B cell (primary cell): ENCODE results near the gene TCF7. TPM values are rescaled to one million over a fixed set of nuclear protein-coding genes. Genes with fewer than 3 reads are reported as not detected.

Experiments
- ATAC-seq: fragments of 200-7000 bp; cut with Tn5 transposase; one replicate; pipeline ENCODE4 v1.10.0; 2021; ENCODE audit warnings: low read depth, mild to moderate bottlenecking, moderate number of reproducible peaks, moderate library complexity
- CTCF ChIA-PET: fragments of 350-600 bp; sonication (Branson Sonifier 250); formaldehyde crosslinking; loops from one replicate; lab custom pipeline; 2021; ENCODE audit warnings: antibody characterized with exemption, inconsistent platforms; lab: Charles Lee
- POLR2A ChIA-PET: fragments of 350-600 bp; sonication (Branson Sonifier 250); formaldehyde crosslinking; loops from one replicate; lab custom pipeline; 2021; ENCODE audit warnings: antibody characterized with exemption; lab: Charles Lee
- DNase-seq: peaks from one replicate; pipeline ENCODE4 v3.0.0; 2013
- H2AFZ ChIP-seq: 2 replicates; pipeline ENCODE4 v1.6.1; 2012; ENCODE audit warnings: mild to moderate bottlenecking, low read depth, low read length; ENCODE audit not compliant: insufficient read depth, poor library complexity, severe bottlenecking
- H3K27ac ChIP-seq, 2 donors: 1 replicate in 1 of 2; 2 replicates in 1 of 2; pipeline ENCODE4 v1.5.1; 2012 to 2013; ENCODE audit warnings: low read length in 2 of 2, mild to moderate bottlenecking in 2 of 2, moderate library complexity in 1 of 2
- H3K27me3 ChIP-seq, 4 experiments: fragments of 200-600 bp in 1 of 4; sonication (generic) in 1 of 4; replicated peaks in 1 of 4; 1 replicate in 2 of 4; 2 replicates in 2 of 4; pipeline versions ENCODE4 v1.6.1 to v1.7.0; 2013 to 2016; ENCODE audit warnings: low read length in 3 of 4, mild to moderate bottlenecking in 2 of 4, mixed read lengths in 1 of 4, moderate library complexity in 1 of 4; ENCODE audit not compliant: insufficient read depth in 4 of 4, control insufficient read depth in 3 of 4; ENCODE audit errors: control extremely low read depth in 1 of 4
- H3K36me3 ChIP-seq, 2 experiments: replicated peaks in 1 of 2; 1 replicate in 1 of 2; 2 replicates in 1 of 2; pipeline versions ENCODE4 v1.6.1 to v1.7.1; 2013; ENCODE audit warnings: low read length in 1 of 2; ENCODE audit not compliant: insufficient read depth in 2 of 2, control insufficient read depth in 1 of 2; ENCODE audit errors: control extremely low read depth in 1 of 2, extremely low read depth in 1 of 2
- H3K4me1 ChIP-seq, 2 donors: fragments of 200-600 bp in 1 of 2; sonication (generic) in 1 of 2; 1 replicate in 1 of 2; 2 replicates in 1 of 2; pipeline versions ENCODE4 v1.5.1 to v1.6.1; 2013 to 2017; ENCODE audit warnings: low read length in 2 of 2; ENCODE audit not compliant: control insufficient read depth in 2 of 2, insufficient read depth in 2 of 2
- H3K4me2 ChIP-seq: replicated peaks from 2 replicates; pipeline ENCODE3; 2012; ENCODE audit warnings: mild to moderate bottlenecking, low read depth, low read length; ENCODE audit not compliant: poor library complexity, severe bottlenecking
- H3K4me3 ChIP-seq, 5 experiments: fragments of 200-600 bp in 1 of 5; sonication (generic) in 1 of 5; 1 replicate in 3 of 5; 2 replicates in 2 of 5; pipeline versions ENCODE4 v1.5.1 to v1.7.0; 2011 to 2016; ENCODE audit warnings: low read length in 4 of 5, mild to moderate bottlenecking in 4 of 5, low read depth in 2 of 5, control low read depth in 1 of 5, moderate library complexity in 1 of 5; ENCODE audit not compliant: insufficient read depth in 1 of 5; ENCODE audit errors: control extremely low read depth in 1 of 5, extremely low read depth in 1 of 5
- H3K79me2 ChIP-seq: fragments of 200-600 bp; sonication (generic); one replicate; pipeline ENCODE4 v1.6.0; 2016; ENCODE audit warnings: low read length; ENCODE audit not compliant: control insufficient read depth, insufficient read depth
- H3K9ac ChIP-seq: fragments of 200-600 bp; sonication (generic); 2 replicates; pipeline ENCODE4 v1.6.1; 2017; ENCODE audit warnings: mild to moderate bottlenecking, low read length, moderate library complexity
- H3K9me3 ChIP-seq, 3 donors: one replicate each; pipeline versions ENCODE4 v1.6.1 to v1.7.1; 2013; ENCODE audit warnings: low read length in 2 of 3; ENCODE audit not compliant: control insufficient read depth in 2 of 3, insufficient read depth in 1 of 3; ENCODE audit errors: control extremely low read depth in 1 of 3
- H4K20me1 ChIP-seq: 2 replicates; pipeline ENCODE4 v1.6.0; 2012; ENCODE audit warnings: mild to moderate bottlenecking, low read length; ENCODE audit not compliant: insufficient read depth, control insufficient read depth, poor library complexity, severe bottlenecking
- H3K27ac Mint-ChIP-seq: one replicate; pipeline ENCODE4 v1.8.0; 2021; ENCODE audit warnings: mixed read lengths
- H3K27me3 Mint-ChIP-seq: one replicate; pipeline ENCODE4 v1.8.0; 2021; ENCODE audit warnings: mixed read lengths
- H3K4me1 Mint-ChIP-seq: one replicate; pipeline ENCODE4 v1.8.0; 2021; ENCODE audit warnings: mixed read lengths
- H3K4me3 Mint-ChIP-seq: one replicate; pipeline ENCODE4 v1.8.0; 2021; ENCODE audit warnings: mixed read lengths
- H3K9me3 Mint-ChIP-seq: one replicate; pipeline ENCODE4 v1.8.0; 2022; ENCODE audit warnings: mixed read lengths; ENCODE audit not compliant: insufficient read depth
- CTCF ChIP-seq: fragments of 200-600 bp; IDR thresholded peaks from one replicate; pipeline ENCODE4 v1.8.0; 2022; ENCODE audit warnings: antibody characterized with exemption, mild to moderate bottlenecking
- EZH2 ChIP-seq: IDR thresholded peaks from 2 replicates; pipeline ENCODE4 v1.6.1; 2012; ENCODE audit warnings: borderline replicate concordance, low read depth, mild to moderate bottlenecking, moderate library complexity, low read length; ENCODE audit not compliant: insufficient read depth, poor library complexity, severe bottlenecking
- WGBS: methylation state at CpG from one replicate; pipeline ENCODE4 v1.1.5; 2013; ENCODE audit warnings: missing lambda C conversion rate; ENCODE audit not compliant: insufficient coverage; 5-methylcytosine and 5-hydroxymethylcytosine counted together
- intact Hi-C: fragments of 100-400 bp; cut with micrococcal nuclease; formaldehyde crosslinking; loops from one replicate; pipeline ENCODE4 v1.10.0; 2022
- polyA plus RNA-seq: library from polyadenylated mRNA; depleted of rRNA; stranded (reverse); fragments of >200 nt; gene quantifications from 2 replicates; pipeline ENCODE4 v1.2.3, GENCODE V29; 2012
- total RNA-seq, 2 donors: library from RNA; stranded (reverse); fragments of 120-200 nt in 1 of 2; gene quantifications; 1 replicate in 1 of 2; 2 replicates in 1 of 2; pipeline versions ENCODE4 v1.2.3 to v1.2.4, GENCODE V29; 2013 to 2022

TCF7 gene
- total and polyA plus RNA-seq, 2 donors (not counting 1 experiment from before 2014, with no cell fraction given), result 26.8 to 61.1 TPM

GRCh38 chr5:134114886-134115805, 665 bp downstream of the TCF7 start:
- Histone ChIP-seq H3K79me2 (no peaks in the 10 kb centered on the region), H2AFZ (peak overlapping the region; percentile 65), H3K4me1 (peaks cover 13 to 32% of the 10 kb centered on the region in 2 donors), H4K20me1 (no peaks in the 10 kb centered on the region), H3K9ac (peak overlapping the region; percentile 67), H3K4me2 (peak overlapping the region; percentile 97), H3K27me3 (peaks cover 0 to 38% (median 16%) of the 10 kb centered on the region in 4 experiments), H3K9me3 (peaks cover 0 to 10% (median 0%) of the 10 kb centered on the region in 3 donors), H3K4me3 (peak overlapping the region in 4 of 5 experiments; percentile 45 to 84 (median 56)), H3K27ac (no peak overlapping the region), H3K36me3 (no peaks in the 10 kb centered on the region)
- no peak for DNase-seq
- CTCF ChIA-PET, result interaction anchor here (1.2 to 7.6 kb wide), 5 partner anchors 14 to 76 kb away, joined by 4 to 84 read pairs (median 24); no protein-coding TSS in a partner anchor
- POLR2A ChIA-PET, result interaction anchor here (1.1 to 1.4 kb wide), 3 partner anchors 10 to 17 kb away, joined by 3 to 4 read pairs (median 4); no protein-coding TSS in a partner anchor
- H3K9me3 Mint-ChIP-seq, result no peaks in the 10 kb centered on the region
- peaks cover 14% of the 10 kb centered on the region for H3K27me3 Mint-ChIP-seq
- intact Hi-C loops, result loop anchor here (1.0 to 2.0 kb wide), 2 partner anchors 15 to 18 kb away; no protein-coding TSS in a partner anchor
- H3K27ac Mint-ChIP-seq, result peak overlapping the region; percentile 50
- peaks cover 23% of the 10 kb centered on the region for H3K4me1 Mint-ChIP-seq
- TF ChIP-seq EZH2 (no peak), CTCF (no peak)
- peak; percentile 12 for ATAC-seq
- 3% methylated on average over 100 of the region's 110 CpGs for WGBS
- peak overlapping the region; percentile 75 for H3K4me3 Mint-ChIP-seq
